Brain microvascular endothelial cell (primary cell): ENCODE data around the gene SRPK3.

Source experiments
- DNase-seq: peaks from one replicate; pipeline ENCODE4 v3.0.0-alpha.2; 2020
- H3K27ac ChIP-seq: fragments of 250-450 bp; sonication (Bioruptor Pico); 2 replicates; pipeline ENCODE4 v1.5.1; 2020; ENCODE audit warnings: mild to moderate bottlenecking, moderate library complexity
- H3K27me3 ChIP-seq: fragments of 250-450 bp; sonication (Bioruptor Pico); replicated peaks from 2 replicates; pipeline ENCODE4 v1.5.1; 2020; ENCODE audit warnings: mild to moderate bottlenecking
- H3K36me3 ChIP-seq: fragments of 250-450 bp; sonication (Bioruptor Pico); replicated peaks from 2 replicates; pipeline ENCODE4 v1.5.1; 2020; ENCODE audit warnings: mild to moderate bottlenecking
- H3K4me3 ChIP-seq: 2 replicates; pipeline ENCODE4 v1.5.1; 2011; ENCODE audit warnings: low read depth, mild to moderate bottlenecking, control low read depth, low read length, moderate library complexity
- CTCF ChIP-seq: IDR thresholded peaks from 2 replicates; pipeline ENCODE4 v1.5.1; 2011; ENCODE audit warnings: low read depth, mild to moderate bottlenecking, moderate library complexity, low read length, control low read depth, inconsistent platforms; ENCODE audit errors: missing control alignments
- in situ Hi-C: cut with HindIII; loops from 2 replicates; pipeline ENCODE4 v1.10.0; 2017; ENCODE audit warnings: low sequenced_read_pairs, low pct_ligation_motif_present

Gene SRPK3

GRCh38 chrX:153772316-153773217, 8.3 kb upstream of the SRPK3 start:
- TF ChIP-seq CTCF = no peak
- Histone ChIP-seq H3K36me3 (no peaks in the 10 kb centered on the region), H3K4me3 (no peak overlapping the region), H3K27me3 (no peaks in the 10 kb centered on the region), H3K27ac (no peak overlapping the region)
- no peak for DNase-seq
- in situ Hi-C loops = no loop called here

- no peak for TF ChIP-seq CTCF
- H3K4me3 ChIP-seq = no peak overlapping the region
- H3K36me3 ChIP-seq = no peaks in the 10 kb centered on the region
- no peak overlapping the region for H3K27ac ChIP-seq
- no peaks in the 10 kb centered on the region for H3K27me3 ChIP-seq
- in situ Hi-C loops = no loop called here
- no peak for DNase-seq
These were observed 7.6 kb upstream of the SRPK3 start for GRCh38 chrX:153773218-153773611.

GRCh38 chrX:153773741-153774575, 6.9 kb upstream of the SRPK3 start:
- in situ Hi-C loops = no loop called here
- no peaks in the 10 kb centered on the region for H3K36me3 ChIP-seq
- no peak for TF ChIP-seq CTCF
- no peak overlapping the region for H3K27ac ChIP-seq
- no peak overlapping the region for H3K4me3 ChIP-seq
- DNase-seq = no peak
- H3K27me3 ChIP-seq = no peaks in the 10 kb centered on the region

GRCh38 chrX:153774576-153775292, 6.1 kb upstream of the SRPK3 start:
- in situ Hi-C loops = no loop called here
- Histone ChIP-seq H3K4me3 (no peak overlapping the region), H3K36me3 (no peaks in the 10 kb centered on the region), H3K27ac (no peak overlapping the region), H3K27me3 (no peaks in the 10 kb centered on the region)
- no peak for TF ChIP-seq CTCF
- DNase-seq = no peak

- H3K27ac ChIP-seq = no peak overlapping the region
- H3K36me3 ChIP-seq = no peaks in the 10 kb centered on the region
- in situ Hi-C loops = no loop called here
- no peak for TF ChIP-seq CTCF
- no peaks in the 10 kb centered on the region for H3K27me3 ChIP-seq
- DNase-seq = no peak
- H3K4me3 ChIP-seq = no peak overlapping the region
These were observed 5.3 kb upstream of the SRPK3 start for GRCh38 chrX:153775293-153776119.
